Stomach smooth muscle (tissue), 2 donors: ENCODE results near the gene ZNF385A.

ENCODE experiments used
- H3K27ac ChIP-seq: one replicate; pipeline ENCODE4 v1.7.0; 2013; ENCODE audit warnings: mild to moderate bottlenecking, low read length, inconsistent platforms
- H3K27me3 ChIP-seq, 2 donors: one replicate each; pipeline ENCODE4 v1.7.0; 2013; ENCODE audit warnings: low read length in 2 of 2; ENCODE audit not compliant: insufficient read depth in 2 of 2, control insufficient read depth in 1 of 2
- H3K36me3 ChIP-seq, 2 donors: one replicate each; pipeline ENCODE4 v1.7.0; 2013; ENCODE audit warnings: low read length in 2 of 2; ENCODE audit not compliant: control insufficient read depth in 2 of 2, insufficient read depth in 2 of 2
- H3K4me1 ChIP-seq: one replicate; pipeline ENCODE4 v1.7.0; 2013; ENCODE audit warnings: low read length; ENCODE audit not compliant: control insufficient read depth, insufficient read depth
- H3K4me3 ChIP-seq, 2 donors: one replicate each; pipeline ENCODE4 v1.7.0; 2013; ENCODE audit warnings: low read length in 2 of 2
- H3K9ac ChIP-seq, 2 donors: one replicate each; pipeline ENCODE4 v1.7.0; 2013; ENCODE audit warnings: low read length in 2 of 2, mild to moderate bottlenecking in 1 of 2
- H3K9me3 ChIP-seq, 2 donors: one replicate each; pipeline ENCODE4 v1.7.0; 2013; ENCODE audit warnings: low read length in 2 of 2; ENCODE audit not compliant: control insufficient read depth in 2 of 2
- donor health status: healthy.
- donor health status: Pancreatic carcinoma.

ZNF385A gene

GRCh38 chr12:54390668-54391551, 6.4 kb upstream of the ZNF385A start:
- H3K9me3 ChIP-seq: no peaks in the 10 kb centered on the region
- peaks cover 14 to 15% of the 10 kb centered on the region in 2 donors for H3K36me3 ChIP-seq
- H3K4me1 ChIP-seq: peaks cover 7% of the 10 kb centered on the region
- no peaks in the 10 kb centered on the region for H3K27me3 ChIP-seq
- H3K4me3 ChIP-seq: peak overlapping the region in 1 of 2 donors; percentile 61
- no peak overlapping the region for H3K9ac ChIP-seq
- H3K27ac ChIP-seq: no peak overlapping the region

- Histone ChIP-seq H3K4me1 (peaks cover 7% of the 10 kb centered on the region), H3K9ac (no peak overlapping the region), H3K27me3 (no peaks in the 10 kb centered on the region), H3K9me3 (no peaks in the 10 kb centered on the region), H3K36me3 (peaks cover 8 to 10% of the 10 kb centered on the region in 2 donors), H3K4me3 (no peak overlapping the region), H3K27ac (no peak overlapping the region)
Measured at GRCh38 chr12:54390176-54390667, 5.7 kb upstream of the ZNF385A start.

DNA sequence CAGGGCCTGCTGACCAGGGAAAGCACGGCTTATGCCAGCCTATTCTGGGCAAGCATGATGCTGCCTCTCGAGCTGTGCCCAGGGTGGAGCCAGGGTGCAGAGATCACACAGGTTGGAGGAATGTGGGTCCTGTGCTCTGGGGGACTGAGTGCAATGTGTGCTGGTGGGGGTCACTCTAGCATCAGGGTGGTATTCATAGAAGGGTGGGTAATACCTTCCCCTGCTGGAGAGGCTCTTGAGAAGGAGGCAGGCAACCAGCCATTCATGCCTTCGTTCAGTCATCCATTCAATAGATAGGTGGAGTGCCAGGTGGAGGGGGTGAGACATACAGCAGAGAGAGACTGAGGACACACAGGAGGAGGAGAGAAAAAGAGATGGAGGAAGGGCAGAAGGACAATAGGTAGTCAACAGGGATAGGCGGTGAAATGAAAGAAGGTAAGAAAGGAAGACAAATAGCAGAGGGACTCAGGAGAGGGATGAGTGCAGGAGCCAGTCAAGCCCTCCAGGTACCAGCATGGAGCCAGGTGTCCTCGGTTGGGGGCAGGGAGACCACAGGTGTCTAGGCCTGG, 5.2 kb upstream of the ZNF385A start:
- Histone ChIP-seq H3K9ac (no peak overlapping the region), H3K27ac (no peak overlapping the region), H3K4me1 (peaks cover 7% of the 10 kb centered on the region), H3K36me3 (peaks cover 3 to 5% of the 10 kb centered on the region in 2 donors), H3K9me3 (no peaks in the 10 kb centered on the region), H3K4me3 (no peak overlapping the region), H3K27me3 (no peaks in the 10 kb centered on the region)

DNA sequence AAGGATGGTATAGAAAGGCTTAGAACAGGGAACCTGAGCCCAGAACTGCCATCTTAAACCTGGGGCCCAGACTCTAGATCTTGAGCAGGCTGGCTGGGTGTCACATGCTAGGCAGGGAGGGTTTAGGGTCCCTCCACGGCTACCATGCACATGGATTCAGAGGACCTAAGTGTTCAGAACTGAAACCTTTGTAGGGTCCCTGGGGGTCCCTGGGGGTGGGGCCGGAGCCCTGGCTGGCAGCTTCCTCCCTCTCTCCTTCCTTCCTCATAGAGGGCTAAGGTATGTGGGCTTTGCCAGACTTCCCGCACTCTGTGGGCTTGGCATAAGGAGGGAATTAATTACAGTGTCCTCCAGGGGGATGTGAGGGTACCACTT, 4.6 kb upstream of the ZNF385A start:
- Histone ChIP-seq H3K27me3 (no peaks in the 10 kb centered on the region), H3K4me1 (peaks cover 7% of the 10 kb centered on the region), H3K9me3 (no peaks in the 10 kb centered on the region), H3K9ac (no peak overlapping the region), H3K27ac (no peak overlapping the region), H3K36me3 (no peaks in the 10 kb centered on the region), H3K4me3 (no peak overlapping the region)

DNA sequence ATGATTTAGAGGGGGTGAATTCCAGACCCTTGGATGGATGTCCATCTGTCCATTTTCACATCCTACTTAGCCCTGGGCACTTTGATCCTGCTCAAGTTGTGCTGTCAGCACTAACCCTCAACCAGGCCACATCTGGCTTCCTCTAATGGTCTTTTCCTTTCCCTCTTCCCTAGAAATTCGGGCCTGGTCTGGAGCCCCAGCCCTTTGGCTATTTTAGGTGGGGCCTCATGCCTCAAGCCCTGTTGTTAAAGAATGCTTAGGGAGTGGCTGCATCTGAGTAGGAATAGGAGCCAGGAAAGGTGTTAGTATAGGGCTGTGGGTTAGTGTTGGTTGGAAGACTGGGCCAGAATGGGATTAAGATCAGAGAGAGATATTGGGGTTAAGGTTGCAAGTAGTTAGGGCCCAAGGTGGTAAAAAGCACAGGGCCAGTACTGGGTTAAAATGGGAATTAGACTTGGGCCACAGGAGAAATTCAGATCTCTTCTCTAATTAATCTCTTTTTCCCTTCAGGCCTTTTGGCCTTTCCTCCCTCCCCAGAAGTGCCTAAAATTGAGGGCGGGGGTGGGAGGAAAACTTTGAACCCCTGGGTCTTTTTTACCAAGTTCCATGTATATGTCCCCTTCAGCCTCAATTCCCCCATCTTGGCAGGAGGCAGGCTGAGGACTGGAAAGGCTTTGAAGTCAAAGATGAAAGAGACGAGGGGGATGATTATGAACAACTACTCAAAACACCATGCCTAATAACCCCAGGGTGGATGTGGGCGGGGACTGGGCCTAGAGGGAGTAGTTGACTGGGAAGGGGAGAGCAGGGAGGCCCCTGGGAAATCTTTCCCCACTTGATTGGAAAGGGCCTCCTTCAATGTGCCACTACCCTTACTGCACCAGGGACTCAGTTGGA, 4.0 kb upstream of the ZNF385A start:
- H3K27me3 ChIP-seq: no peaks in the 10 kb centered on the region
- H3K36me3 ChIP-seq: no peaks in the 10 kb centered on the region
- no peak overlapping the region for H3K9ac ChIP-seq
- H3K4me3 ChIP-seq: no peak overlapping the region
- H3K27ac ChIP-seq: no peak overlapping the region
- H3K9me3 ChIP-seq: no peaks in the 10 kb centered on the region
- H3K4me1 ChIP-seq: peaks cover 7% of the 10 kb centered on the region

GRCh38 chr12:54387114-54387467, 2.6 kb upstream of the ZNF385A start:
- H3K27me3 ChIP-seq: no peaks in the 10 kb centered on the region
- H3K9ac ChIP-seq: no peak overlapping the region
- no peaks in the 10 kb centered on the region for H3K36me3 ChIP-seq
- no peak overlapping the region for H3K27ac ChIP-seq
- peaks cover 7% of the 10 kb centered on the region for H3K4me1 ChIP-seq
- H3K9me3 ChIP-seq: no peaks in the 10 kb centered on the region
- no peak overlapping the region for H3K4me3 ChIP-seq

GRCh38 chr12:54386403-54387113, 2.0 kb upstream of the ZNF385A start:
- H3K36me3 ChIP-seq: no peaks in the 10 kb centered on the region
- no peaks in the 10 kb centered on the region for H3K9me3 ChIP-seq
- H3K27me3 ChIP-seq: no peaks in the 10 kb centered on the region
- H3K4me1 ChIP-seq: peaks cover 3% of the 10 kb centered on the region
- no peak overlapping the region for H3K4me3 ChIP-seq
- no peak overlapping the region for H3K9ac ChIP-seq
- H3K27ac ChIP-seq: no peak overlapping the region

DNA sequence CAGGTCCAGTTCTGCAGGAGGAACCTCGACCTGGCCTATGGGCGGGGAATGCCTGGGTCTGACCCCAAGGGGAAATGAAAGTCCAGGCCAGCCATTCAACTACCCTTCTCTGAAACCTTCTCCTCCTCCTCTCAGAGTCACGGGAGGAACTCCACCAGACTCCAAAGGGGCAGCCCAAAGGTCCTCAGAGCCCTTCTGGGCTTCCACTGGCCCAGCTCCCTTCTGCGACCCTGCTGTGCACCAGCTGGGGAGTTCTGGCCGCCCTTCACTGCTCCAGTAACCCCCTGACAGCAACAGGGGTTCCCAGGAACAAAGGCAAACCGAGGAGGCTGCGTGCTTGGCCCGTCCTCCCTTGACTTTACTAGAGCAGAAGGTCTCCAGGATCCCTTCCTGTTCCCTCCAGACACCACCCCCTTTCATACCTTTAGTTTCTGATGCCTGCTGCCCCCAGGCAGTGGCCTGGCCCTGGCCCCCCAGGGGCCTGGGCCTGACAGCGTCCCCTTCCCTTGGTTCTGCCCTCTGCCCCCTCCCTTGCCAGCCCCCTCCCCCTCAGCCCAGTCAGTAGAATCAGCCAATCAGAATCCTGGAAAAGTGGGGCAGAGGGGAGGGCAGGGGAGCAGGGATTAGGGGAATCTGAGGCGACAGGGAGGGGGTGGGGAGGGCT, 850 bp upstream of the ZNF385A start:
- H3K9me3 ChIP-seq: no peaks in the 10 kb centered on the region
- no peaks in the 10 kb centered on the region for H3K36me3 ChIP-seq
- H3K9ac ChIP-seq: no peak overlapping the region
- H3K27me3 ChIP-seq: no peaks in the 10 kb centered on the region
- peak overlapping the region in 1 of 2 donors; percentile 15 for H3K4me3 ChIP-seq
- H3K4me1 ChIP-seq: no peaks in the 10 kb centered on the region
- H3K27ac ChIP-seq: no peak overlapping the region

- H3K4me3 ChIP-seq: no peak overlapping the region
- no peaks in the 10 kb centered on the region for H3K36me3 ChIP-seq
- no peak overlapping the region for H3K27ac ChIP-seq
- H3K4me1 ChIP-seq: peaks cover 14% of the 10 kb centered on the region
- H3K9me3 ChIP-seq: no peaks in the 10 kb centered on the region
- H3K9ac ChIP-seq: no peak overlapping the region
- no peaks in the 10 kb centered on the region for H3K27me3 ChIP-seq
Measured at GRCh38 chr12:54383041-54383609, 1.4 kb downstream of the ZNF385A start.
